Inferior parietal cortex (tissue), 1 donor: ENCODE results near the gene MCCD1.
"Not testable (repeated sequence)": the region's sequence is repeated elsewhere in the genome, so short reads cannot be mapped to it uniquely, and the experiment has no call there.

Experiments
- DNase-seq: peaks from one replicate; pipeline ENCODE4 v3.0.0-alpha.2; 2016; ENCODE audit errors: extremely low spot score

MCCD1 gene

DNA sequence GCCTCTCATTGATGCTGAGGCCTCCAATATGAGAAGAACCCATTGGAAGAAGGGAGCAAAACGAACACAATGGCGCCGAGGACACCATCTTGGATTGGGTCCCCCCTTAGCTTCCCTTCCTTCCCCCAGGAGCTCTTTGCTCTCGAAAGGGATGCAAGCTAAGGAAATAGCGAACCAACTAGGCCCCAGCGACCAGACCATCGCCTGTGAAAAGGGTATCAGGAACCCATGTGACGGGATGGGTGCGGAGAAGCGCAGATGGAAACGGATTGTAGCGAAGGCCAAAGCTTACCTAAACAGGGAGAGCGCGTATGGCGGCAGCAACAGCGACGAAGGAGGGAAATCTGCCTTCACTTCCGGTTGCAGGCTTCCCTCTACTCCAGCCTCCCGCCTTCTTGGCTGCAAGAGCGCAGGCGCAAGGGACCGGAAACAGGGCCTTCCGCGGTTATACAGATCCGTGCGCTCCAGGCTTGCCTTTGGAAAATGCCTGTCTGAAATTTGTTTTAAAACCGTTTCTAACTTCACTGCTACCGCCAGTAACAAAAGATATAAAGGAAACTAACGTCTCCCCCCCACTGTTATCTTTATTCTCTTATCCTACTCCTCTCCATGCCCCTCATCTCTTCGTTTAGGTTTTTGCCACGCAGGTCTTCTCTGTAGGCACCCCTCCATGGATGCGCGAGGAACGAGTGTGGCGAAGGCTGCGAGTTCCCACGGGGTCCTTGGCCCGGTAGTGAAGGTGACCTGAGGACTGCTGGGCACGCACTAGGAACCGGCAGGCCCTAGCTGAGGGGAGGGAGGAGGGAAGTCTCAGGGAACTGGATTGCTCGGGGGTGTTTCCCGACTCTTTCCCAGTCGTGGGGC lies 13.1 kb downstream of the MCCD1 start, which contains the start of gene DDX39B:
DDX39B (minus strand) TSS at position 346 of the 864 bp plus-strand sequence. CDS start 1,471 bp downstream, outside the sequence.
- peak; percentile 99 for DNase-seq

DNA sequence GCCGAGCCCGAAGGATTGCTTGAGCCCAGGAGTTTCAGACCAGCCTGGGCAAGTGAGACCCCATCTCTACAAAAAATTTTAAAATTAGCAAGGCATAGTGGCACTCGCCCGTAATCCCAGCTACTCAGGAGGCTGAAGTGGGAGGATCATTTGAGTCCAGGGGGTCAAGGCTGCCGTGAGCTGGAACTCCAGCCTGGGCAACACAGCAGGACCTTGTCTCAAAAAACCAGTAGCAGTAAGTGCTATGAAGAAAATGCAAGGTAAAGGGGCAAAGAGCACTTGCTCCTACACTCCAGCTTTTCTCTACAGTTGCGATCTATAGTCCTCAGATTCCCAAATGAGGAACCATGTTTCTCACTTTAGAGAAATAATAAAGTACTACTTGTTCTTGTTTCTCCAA lies 14.9 kb downstream of the MCCD1 start:
- no peak for DNase-seq

DNA sequence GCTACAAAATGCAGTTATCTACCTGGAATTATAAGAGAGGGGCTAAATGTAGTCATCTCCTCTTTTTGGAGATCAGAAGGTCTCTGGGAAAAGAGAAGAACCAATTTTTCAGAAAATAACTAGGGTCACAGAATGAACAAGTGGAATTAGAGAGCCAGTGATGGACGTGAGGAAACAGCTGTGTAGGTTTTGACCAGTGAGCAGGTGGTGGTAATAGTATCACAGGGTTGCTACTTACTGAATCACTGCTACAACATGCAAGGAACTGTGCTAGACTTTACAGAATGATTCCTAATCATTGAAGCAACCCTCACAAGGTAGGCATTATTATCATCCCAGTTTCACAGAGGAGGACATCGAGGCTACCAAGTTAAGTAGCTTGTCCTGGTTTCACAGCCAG lies 15.9 kb downstream of the MCCD1 start:
- no peak for DNase-seq

DNA sequence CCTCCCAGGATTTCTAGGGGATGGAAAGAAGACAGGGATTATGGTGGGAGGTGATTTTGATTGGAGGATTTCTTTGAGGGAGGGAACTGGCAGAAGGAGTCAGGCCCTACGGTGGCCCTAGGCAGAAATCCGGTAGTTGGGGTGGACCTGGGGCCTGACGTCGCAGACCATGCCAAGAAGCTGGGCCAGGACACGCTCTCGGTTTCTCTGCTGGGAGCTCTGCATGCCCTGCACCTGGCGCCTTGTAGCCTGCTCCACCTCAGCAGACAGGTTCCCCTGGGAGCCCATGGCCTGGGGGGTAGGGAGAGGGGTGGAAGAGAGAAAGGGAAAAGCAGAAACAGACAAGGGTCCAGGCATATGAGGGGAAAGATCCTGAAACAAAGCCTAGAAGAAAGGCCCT lies 16.5 kb downstream of the MCCD1 start:
- no peak for DNase-seq

DNA sequence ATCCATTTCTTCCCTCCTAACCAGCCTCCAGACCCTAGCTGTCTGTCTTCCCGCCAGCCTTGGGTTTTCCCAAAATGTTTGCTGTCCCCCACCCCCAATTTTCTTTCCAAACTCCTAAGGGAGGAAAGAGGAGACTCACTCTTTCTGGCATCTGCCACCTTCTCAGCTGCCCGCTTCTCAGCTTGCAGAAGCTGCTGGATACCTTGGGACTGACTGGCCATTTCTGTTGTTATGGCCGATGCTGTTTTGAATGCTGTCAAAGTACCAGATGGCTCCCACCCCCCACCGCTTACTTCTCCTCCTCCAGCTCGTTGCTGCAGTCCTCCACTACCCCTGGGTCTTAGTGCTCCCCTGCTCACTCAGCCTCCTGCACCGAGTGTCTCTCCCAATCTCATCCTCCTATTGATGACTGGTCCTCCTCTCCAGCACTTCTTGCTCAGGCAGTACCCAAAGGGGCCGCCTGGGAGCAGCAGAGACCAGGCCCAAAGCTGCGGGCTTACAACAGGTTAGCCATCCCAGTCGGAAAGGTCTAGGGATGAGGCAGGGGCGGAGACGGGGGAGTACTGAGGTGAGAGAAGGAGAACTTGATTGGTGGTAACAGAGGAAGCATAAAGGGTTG lies 17.7 kb downstream of the MCCD1 start, which contains the start of gene ATP6V1G2:
ATP6V1G2 (minus strand) TSS at position 270 of the 619 bp plus-strand sequence; CDS start at position 221, 49 bp downstream.
- peak; percentile 90 for DNase-seq

DNA sequence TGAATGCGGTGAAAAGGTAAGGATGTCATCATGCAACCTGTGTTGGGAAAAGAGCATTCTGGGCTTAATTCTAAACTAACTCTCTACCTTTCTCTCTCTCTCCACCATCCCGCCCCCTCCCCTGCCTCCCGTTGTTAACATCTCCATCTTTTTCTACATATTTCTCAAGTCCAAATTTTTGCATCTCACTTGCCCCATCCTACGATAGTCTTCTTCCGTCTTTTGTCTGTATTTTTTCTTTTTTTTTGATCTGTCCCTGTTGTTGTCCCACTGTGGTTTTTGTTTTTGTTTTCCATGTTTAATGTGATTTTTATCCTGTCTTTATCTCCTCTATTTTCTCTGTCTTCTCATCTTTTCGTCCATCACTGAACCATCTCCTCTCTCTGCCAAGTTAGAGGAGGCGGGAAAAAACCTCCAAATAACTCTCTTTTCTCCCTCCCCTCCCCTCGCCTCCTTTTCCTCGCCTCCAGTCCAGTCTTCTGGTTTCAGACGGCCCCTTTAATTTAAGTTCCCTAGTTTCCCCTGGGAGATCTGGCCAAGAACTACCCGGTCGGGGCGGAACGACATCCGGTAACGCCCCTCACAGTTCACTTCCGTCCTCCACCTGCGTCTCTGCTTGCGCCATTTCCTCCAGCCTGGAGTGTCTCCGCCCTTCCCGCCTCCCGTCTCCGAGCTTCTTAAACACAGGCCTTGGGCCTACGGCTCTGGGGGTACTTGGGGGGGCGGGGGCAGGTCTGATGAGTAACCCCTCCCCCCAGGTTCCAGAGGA lies 18.4 kb downstream of the MCCD1 start, which contains the start of gene NFKBIL1:
NFKBIL1 (plus strand) TSS at position 651 of the 769 bp plus-strand sequence; CDS start at position 738, 87 bp downstream.
- DNase-seq: peak; percentile 98

DNA sequence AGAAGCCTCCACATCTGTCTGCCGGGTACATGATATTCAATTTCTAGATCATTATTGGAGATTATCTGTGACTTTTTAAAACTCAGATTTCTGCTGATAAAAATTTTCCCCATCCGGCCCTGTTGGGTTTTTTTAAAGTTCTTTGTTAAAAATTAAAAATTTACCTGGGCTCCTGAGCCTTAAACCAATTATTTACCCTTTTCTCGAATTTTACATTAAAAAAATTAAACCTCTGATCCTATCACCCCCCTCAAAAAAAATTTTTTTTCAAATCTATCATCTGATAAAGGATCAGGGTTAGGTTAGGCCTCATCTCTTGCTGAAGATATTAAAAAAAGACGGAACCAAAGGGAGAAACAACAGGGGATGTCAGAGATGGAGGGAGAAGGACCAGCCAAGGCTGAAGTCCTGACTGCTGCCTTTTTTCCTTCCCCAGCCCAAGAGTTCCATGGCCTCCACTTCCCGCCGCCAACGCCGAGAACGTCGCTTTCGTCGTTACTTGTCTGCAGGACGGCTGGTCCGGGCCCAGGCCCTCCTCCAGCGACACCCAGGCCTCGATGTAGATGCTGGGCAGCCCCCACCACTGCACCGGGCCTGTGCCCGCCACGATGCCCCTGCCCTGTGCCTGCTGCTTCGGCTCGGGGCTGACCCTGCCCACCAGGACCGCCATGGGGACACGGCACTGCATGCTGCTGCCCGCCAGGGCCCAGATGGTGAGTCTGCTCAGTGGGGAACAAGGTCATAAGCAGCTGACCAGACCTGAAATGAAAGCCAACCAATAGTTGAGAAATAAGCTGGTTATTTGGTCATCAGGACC lies 19.2 kb downstream of the MCCD1 start:
- DNase-seq: no peak

DNA sequence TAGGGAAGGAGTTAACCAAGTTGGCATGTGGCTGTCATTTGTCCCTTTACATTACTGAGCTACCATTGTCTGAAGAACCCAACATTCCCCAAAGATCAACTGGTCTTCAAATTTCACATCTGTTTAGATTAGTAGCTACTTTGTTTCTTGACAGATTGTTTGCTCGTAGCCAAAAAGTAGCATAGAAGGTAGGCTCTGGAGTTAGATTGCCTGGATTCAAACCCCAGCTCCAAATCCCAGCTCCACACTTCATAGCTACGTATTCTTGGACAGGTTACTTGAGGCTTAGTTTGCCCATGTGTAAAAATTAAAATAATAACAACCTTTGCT lies 19.7 kb downstream of the MCCD1 start:
- no peak for DNase-seq

DNA sequence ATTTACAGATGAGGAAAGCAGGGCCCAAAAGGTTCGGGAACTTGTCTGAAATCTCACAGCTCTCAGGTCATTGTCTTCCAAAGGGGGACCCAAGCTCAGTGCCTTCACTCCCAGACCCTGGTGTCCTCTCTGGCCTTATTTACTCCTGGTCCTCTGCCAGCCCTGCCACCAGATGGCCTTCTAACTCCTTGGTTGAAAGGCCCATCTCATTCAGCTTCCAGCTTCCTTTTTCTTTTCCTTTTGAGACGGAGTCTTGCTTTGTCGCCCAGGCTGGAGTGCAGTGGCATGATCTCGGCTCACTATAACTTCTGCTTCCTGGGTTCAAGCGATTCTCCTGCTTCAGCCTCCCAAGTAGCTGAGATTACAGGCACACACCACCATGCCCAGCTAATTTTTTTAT lies 22.6 kb downstream of the MCCD1 start:
- not testable (repeated sequence) for DNase-seq

DNA sequence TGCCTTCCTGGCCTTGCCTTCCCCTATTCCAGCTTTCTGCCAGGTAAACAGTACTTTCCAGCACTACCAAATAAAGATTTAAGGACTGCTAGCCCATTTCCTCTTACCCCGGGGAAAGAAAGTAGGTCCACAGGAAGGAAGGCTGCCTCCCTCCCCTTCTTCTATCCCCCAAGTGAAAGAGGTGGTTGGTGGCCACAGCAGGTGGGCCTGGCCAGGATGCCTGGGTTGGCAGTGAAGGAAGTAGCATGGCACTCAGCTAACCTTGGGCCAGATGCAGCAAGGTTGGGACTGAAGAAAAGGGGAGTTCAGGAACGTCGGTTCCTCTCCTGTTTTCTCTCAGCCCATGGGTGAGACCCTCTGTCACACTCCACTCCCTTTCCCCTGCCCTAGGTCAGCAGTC lies 27.5 kb downstream of the MCCD1 start:
- DNase-seq: no peak

DNA sequence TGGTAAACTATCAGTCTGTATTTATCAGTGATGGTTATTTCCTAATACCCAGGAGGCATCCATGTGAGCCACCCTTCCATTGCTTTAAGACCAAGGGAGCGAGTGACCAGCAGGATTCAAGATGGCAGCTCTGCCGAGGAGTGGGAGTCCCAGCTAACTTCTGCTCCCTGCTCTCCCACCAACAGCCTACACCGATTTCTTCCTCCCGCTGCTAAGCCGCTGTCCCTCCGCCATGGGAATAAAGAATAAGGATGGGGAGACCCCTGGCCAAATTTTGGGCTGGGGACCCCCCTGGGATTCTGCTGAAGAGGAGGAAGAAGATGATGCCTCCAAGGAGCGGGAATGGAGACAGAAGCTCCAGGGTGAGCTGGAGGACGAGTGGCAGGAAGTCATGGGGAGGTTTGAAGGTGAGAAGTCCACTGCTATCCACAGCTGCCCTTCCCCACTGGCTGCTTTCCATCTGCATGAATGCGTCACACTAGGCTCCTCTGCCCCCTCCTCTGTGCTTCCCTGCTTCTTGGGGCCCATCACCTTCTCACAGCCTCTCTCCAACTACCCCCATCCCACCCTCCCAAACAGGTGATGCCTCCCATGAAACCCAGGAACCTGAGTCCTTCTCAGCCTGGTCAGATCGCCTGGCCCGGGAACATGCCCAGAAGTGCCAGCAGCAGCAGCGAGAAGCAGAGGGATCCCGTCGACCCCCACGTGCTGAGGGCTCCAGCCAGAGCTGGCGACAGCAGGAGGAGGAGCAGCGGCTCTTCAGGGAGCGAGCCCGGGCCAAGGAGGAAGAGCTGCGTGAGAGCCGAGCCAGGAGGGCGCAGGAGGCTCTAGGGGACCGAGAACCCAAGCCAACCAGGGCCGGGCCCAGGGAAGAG lies 28.9 kb downstream of the MCCD1 start:
- DNase-seq: no peak

DNA sequence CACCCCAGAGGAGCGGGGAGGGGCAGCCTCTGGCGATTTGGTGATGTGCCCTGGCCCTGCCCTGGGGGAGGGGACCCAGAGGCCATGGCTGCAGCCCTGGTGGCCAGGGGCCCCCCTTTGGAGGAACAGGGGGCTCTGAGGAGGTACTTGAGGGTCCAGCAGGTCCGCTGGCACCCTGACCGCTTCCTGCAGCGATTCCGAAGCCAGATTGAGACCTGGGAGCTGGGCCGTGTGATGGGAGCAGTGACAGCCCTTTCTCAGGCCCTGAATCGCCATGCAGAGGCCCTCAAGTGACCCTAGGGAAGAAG lies 29.5 kb downstream of the MCCD1 start:
- no peak for DNase-seq

DNA sequence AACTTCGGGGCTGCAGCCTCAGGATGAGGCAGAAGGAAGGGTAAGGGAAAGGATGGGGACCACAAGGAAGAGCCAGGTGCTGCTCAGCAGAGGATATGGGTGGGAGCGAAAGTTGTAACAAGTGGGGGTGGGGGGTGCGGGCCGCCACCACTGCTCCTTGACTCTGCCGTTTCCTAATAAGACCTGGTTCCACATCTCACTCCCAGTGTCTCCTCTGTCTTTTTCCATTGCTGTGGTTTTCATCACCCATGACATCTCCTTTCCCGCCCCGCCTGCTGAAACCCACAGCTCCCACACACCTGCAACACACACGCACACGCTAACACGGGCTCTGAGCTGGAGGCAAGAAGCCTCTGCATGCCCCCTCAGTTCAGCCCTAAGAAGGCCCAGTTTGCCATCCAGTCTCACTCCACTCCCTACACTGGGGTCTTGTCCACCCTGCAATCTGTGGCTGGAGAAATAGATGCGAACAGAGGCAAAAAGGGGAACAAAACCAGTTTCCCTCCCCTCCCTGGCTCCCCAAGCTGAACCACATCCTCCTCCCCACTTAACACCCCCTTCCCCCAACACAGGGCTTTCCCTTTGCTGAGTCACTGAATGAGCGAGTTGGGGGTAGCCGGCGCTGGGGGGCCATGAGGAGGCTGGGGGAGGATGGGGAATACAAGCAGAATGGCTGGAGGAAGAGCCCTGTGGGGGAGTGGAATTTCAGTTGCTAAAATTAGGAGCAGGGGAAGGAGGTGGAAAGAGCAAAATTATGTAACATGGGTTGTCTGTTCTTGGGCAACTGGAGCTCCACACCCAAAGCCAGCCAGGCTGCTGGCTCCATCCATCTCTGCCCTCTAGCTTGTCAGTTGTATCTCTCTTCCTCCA lies 30.1 kb downstream of the MCCD1 start:
- peak; percentile 40 for DNase-seq

DNA sequence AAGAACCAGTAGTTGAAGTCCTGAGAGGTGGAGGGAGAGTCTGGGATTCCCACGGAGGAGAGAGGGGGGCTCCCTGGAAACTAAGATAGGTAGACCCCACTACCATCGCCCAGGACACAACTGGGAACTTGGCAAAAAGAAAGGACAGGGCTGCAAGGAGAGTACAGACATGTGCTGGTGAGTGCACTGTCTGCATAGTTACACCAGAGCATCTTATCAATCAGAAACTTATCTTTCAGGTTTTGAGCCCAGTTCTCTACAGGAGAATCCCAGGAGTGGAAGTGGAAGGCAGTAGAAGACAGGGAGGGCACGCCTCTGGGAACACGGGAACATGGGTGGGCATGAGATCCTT lies 30.8 kb downstream of the MCCD1 start:
- DNase-seq: no peak

DNA sequence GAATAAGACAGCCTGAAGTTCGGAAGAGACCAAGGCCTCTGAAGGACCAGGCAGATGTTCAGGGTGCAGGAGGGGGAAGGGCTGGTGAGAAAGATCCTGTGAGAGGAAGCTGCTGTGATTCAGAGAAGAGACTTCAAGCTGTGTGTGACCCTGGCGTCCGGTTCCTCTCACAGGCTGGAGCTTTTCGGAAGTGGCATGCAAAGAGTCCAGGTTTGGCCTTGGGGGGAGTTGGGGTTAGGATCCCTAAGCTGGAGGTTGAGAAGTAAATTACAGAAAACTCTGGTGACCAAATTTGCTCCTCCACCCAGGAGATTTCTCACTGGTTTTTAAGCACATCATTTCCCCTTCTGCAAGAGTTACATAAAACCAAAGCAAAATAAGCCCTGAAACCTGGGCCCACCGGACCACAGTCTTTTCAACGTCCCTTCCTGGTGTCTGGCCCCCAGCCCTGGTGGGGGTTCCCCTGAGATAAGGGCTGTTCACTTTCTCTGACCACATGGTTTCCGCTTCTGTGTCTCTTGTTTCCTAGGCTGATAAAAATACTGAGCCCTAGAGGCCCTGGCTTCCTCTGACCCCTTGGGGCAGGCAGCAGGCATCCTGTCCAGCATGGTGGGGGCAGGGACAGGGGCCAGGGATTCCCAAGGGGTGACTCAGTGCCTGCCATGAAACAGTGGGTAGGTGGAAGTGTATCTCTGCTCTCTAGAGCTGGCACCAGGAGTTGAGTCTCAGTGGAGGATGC lies 31.4 kb downstream of the MCCD1 start:
- no peak for DNase-seq

DNA sequence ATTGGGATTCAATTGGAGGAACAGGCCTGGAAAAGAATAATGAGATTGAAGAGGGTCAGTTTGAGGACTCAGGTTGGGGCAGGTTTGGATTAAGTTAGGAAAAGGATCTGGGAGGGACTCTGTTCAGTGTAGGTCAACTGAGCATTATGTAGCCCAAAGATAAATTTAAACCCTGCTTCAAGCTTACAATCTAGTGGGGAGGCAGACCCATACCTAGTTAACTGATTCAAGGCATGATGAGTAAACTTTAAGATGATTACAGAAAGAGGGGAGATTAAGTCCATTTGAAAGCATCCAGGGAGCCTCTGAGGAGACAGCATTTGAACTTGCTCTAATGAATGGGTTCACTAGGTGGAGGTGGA lies 31.9 kb downstream of the MCCD1 start:
- no peak for DNase-seq

DNA sequence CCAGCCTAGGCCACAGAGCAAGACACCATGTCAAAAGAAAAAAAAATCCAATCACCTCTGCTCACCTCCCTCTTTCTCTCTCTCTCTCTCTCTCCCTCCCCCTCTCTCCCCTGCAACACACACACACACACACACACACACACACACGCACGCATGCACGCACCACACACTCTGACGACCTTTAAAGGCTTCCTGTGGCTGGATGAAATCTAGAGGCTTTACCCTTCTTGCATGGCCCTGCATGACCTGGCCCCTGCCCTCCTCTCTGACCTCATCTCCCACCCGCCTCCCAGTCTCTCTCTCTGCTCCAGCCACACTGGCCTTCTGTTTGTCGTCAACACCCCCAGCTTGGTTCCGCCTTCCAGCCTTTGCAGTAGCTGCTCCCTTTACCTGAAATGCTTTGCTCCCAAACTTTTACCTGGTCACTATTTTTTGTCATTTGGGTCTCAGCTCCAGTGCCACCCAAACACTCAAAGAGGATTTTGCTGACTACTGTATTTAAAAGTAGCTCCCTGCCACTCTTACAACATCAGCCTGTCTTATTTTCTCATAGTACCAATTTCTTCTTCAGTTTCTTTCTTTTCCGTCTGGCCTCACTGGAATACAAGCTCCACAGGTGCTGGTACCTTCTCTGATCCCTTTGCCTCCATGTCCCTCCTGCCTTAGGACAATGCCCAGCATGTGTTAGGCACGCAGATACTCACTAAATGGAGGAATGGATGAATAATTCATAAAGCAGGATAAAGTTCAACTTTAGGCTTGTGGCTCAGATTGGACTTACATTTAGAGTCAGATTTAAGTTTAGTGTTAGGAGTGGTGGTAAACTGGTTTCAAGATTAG lies 39.0 kb downstream of the MCCD1 start:
- DNase-seq: no peak

DNA sequence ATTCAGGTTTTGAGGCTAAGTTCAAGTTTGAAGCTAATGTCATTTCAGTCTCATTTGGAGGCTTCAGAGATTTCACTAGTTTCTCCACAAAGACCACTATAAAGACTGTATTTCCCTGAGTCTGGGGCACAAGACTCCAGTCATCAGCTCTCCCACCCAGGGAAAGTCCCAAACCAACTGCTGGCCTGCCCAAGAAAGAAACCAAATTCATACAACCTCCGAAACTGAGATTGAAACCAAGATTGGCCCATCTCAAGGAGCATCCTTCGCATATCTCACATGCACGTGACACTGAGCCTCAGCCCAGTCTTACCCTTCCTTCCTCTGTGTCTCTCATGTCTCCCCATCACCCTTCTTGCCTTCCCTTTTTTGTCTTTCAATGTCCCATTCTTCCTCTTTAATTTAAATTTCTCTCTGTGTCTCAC lies 39.8 kb downstream of the MCCD1 start:
- no peak for DNase-seq
